Measurements from ENCODE around the gene MRPL43.
"Not testable (repeated sequence)": the region's sequence is repeated elsewhere in the genome, so short reads cannot be mapped to it uniquely, and the experiment has no call there.

MRPL43 gene

GRCh38 chr10:100986952-100987684 lies at the start of gene MRPL43, which contains the start of gene TWNK:
Gene MRPL43 (minus strand): TSS chr10:100987497. CDS start chr10:100987443, 54 bp downstream.
Gene TWNK (plus strand): TSS chr10:100987543. CDS start chr10:100988211, 668 bp downstream.
- Histone ChIP-seq H3K4me1 (ENCODE audit: insufficient read depth, insufficient read length) (peaks cover 6% of the 10 kb centered on the region), H3K36me3 (ENCODE audit: insufficient read depth, insufficient read length, low read length) (peaks cover 57% of the 10 kb centered on the region), H3K4me3 (ENCODE audit: insufficient read length, low read depth) (peak within 1 kb of the TSS; percentile 97), H3K9ac (ENCODE audit: insufficient read length, low read depth) (peak within 1 kb of the TSS; percentile 98), H3K27me3 (ENCODE audit: insufficient read depth, insufficient read length) (no peaks in the 10 kb centered on the region), H3K9me3 (ENCODE audit: insufficient read depth, low read length) (no peaks in the 10 kb centered on the region)
- DNase-seq (ENCODE audit: low read depth, low spot score), result peak; percentile 66
- no peak for TF ChIP-seq YY1 (IDR thresholded peaks at IDR 0.05; ENCODE audit: insufficient read depth, insufficient read length)
- no peak for TF ChIP-seq ZNF274 (IDR thresholded peaks at IDR 0.05; ENCODE audit: low read depth, low read length)
- no peak for TF ChIP-seq SUZ12 (IDR thresholded peaks at IDR 0.05; ENCODE audit: extremely low read depth, insufficient read depth, insufficient read length)

DNA sequence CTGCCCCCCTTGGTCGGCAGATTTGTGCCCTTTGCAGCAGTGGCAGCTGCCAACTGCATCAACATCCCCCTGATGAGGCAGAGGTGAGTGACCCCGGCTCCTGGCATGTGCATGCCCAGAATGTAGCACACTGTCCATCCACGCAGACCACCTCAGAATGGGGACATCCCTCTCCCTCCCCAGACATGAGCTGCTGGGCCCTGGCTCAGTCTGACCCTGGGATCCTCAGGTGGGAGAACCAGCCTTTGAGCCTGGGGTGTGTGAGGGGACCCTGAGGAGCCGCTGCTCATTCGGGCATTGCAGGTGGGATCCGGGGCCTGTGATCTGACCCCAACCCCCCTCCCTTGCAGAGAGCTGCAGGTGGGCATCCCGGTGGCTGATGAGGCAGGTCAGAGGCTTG lies 49.4 kb upstream of the MRPL43 start:
- Histone ChIP-seq H3K4me1 (ENCODE audit: insufficient read depth, insufficient read length) (peaks cover 2% of the 10 kb centered on the region), H3K9me3 (ENCODE audit: insufficient read depth, low read length) (no peaks in the 10 kb centered on the region), H3K4me3 (ENCODE audit: insufficient read length, low read depth) (no peak overlapping the region), H3K27me3 (ENCODE audit: insufficient read depth, insufficient read length) (no peaks in the 10 kb centered on the region), H3K9ac (ENCODE audit: insufficient read length, low read depth) (no peak overlapping the region), H3K36me3 (ENCODE audit: insufficient read depth, insufficient read length, low read length) (peaks cover 33% of the 10 kb centered on the region)
- no peak for TF ChIP-seq ZNF274 (IDR thresholded peaks at IDR 0.05; ENCODE audit: low read depth, low read length)
- TF ChIP-seq SUZ12 (IDR thresholded peaks at IDR 0.05; ENCODE audit: extremely low read depth, insufficient read depth, insufficient read length), result no peak
- no peak for TF ChIP-seq YY1 (IDR thresholded peaks at IDR 0.05; ENCODE audit: insufficient read depth, insufficient read length)
- DNase-seq (ENCODE audit: low read depth, low spot score), result no peak

DNA sequence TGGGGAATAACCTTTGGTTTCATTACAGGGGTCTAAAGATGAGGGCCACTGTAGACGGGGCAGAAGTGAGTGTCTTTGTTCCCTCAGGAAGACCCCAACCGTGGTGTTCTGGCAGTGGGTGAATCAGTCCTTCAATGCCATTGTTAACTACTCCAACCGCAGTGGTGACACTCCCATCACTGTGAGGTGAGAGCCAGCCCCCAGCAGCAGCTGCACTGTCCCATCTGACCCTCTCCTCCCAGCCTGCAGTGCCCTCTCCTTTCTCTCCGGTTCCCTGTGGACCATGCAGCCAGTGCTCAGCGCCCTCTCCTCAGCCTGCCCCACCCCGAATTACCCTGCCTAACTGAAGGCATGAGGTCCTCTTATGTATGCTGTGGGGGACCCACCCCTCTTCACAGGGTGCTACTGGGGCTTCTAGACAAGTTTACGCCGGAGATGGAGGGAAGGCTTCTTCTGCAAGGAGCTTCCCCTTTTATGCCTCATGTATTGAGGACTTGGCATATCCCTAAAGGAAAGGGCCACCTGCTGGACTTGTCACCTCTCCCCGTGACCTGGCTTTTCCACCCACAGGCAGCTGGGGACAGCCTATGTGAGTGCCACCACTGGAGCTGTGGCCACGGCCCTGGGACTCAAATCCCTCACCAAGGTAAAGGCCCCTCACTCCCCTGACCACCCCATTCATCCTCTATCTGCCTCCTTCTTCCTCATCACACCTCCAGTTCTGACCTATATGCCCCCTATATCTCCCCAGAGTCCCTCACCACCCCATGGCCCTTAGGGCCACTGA lies 48.8 kb upstream of the MRPL43 start:
- Histone ChIP-seq H3K9me3 (ENCODE audit: insufficient read depth, low read length) (no peaks in the 10 kb centered on the region), H3K36me3 (ENCODE audit: insufficient read depth, insufficient read length, low read length) (peaks cover 33% of the 10 kb centered on the region), H3K4me1 (ENCODE audit: insufficient read depth, insufficient read length) (peaks cover 2% of the 10 kb centered on the region), H3K9ac (ENCODE audit: insufficient read length, low read depth) (no peak overlapping the region), H3K27me3 (ENCODE audit: insufficient read depth, insufficient read length) (no peaks in the 10 kb centered on the region), H3K4me3 (ENCODE audit: insufficient read length, low read depth) (no peak overlapping the region)
- no peak for DNase-seq (ENCODE audit: low read depth, low spot score)
- TF ChIP-seq SUZ12 (IDR thresholded peaks at IDR 0.05; ENCODE audit: extremely low read depth, insufficient read depth, insufficient read length) (no peak), YY1 (IDR thresholded peaks at IDR 0.05; ENCODE audit: insufficient read depth, insufficient read length) (no peak), ZNF274 (IDR thresholded peaks at IDR 0.05; ENCODE audit: low read depth, low read length) (no peak)

DNA sequence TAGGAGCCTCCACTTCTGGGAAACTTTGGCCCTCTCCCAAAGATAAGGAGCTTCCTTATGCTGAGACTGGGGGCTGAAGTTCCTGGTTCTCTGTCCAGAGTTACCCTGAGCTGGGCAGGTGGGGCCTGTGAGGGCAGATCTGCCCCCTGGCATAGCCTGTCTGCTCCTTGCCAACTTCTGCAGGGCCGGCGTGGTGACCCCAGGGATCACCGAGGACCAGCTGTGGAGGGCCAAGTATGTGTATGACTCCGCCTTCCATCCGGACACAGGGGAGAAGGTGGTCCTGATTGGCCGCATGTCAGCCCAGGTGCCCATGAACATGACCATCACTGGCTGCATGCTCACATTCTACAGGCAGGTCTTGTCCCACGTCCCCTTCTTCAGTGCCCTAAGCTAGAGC lies 48.0 kb upstream of the MRPL43 start:
- Histone ChIP-seq H3K36me3 (ENCODE audit: insufficient read depth, insufficient read length, low read length) (peaks cover 33% of the 10 kb centered on the region), H3K9ac (ENCODE audit: insufficient read length, low read depth) (no peak overlapping the region), H3K4me3 (ENCODE audit: insufficient read length, low read depth) (no peak overlapping the region), H3K4me1 (ENCODE audit: insufficient read depth, insufficient read length) (peaks cover 2% of the 10 kb centered on the region), H3K9me3 (ENCODE audit: insufficient read depth, low read length) (no peaks in the 10 kb centered on the region), H3K27me3 (ENCODE audit: insufficient read depth, insufficient read length) (no peaks in the 10 kb centered on the region)
- TF ChIP-seq YY1 (IDR thresholded peaks at IDR 0.05; ENCODE audit: insufficient read depth, insufficient read length), result no peak
- TF ChIP-seq SUZ12 (IDR thresholded peaks at IDR 0.05; ENCODE audit: extremely low read depth, insufficient read depth, insufficient read length), result no peak
- no peak for TF ChIP-seq ZNF274 (IDR thresholded peaks at IDR 0.05; ENCODE audit: low read depth, low read length)
- DNase-seq (ENCODE audit: low read depth, low spot score), result no peak

- not testable (repeated sequence) for H3K9ac ChIP-seq (ENCODE audit: insufficient read length, low read depth); H3K4me1 ChIP-seq (ENCODE audit: insufficient read depth, insufficient read length); H3K27me3 ChIP-seq (ENCODE audit: insufficient read depth, insufficient read length); H3K9me3 ChIP-seq (ENCODE audit: insufficient read depth, low read length); DNase-seq (ENCODE audit: low read depth, low spot score); H3K4me3 ChIP-seq (ENCODE audit: insufficient read length, low read depth)
- H3K36me3 ChIP-seq (ENCODE audit: insufficient read depth, insufficient read length, low read length), result peaks cover 33% of the 10 kb centered on the region
These were observed 47.1 kb upstream of the MRPL43 start for GRCh38 chr10:101034404-101034803.

DNA sequence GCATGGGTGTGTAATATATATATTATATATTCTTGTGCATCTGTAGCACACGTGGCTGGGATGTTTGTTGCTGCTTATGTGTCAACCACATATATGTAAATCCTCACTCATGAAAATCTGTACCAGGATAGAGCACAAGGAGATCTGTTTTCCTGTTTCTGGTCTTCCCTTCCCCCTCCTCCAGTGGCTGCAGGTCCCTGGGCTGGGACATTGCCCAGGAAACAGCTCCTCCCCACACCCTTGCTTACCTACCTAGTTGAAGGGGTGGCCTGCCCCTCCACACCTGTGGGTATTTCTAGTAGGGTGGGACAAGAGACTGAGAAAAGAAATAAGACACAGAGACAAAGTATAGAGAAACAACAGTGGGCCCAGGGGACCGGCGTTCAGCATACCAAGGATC lies 46.0 kb upstream of the MRPL43 start:
- H3K36me3 ChIP-seq (ENCODE audit: insufficient read depth, insufficient read length, low read length), result peaks cover 33% of the 10 kb centered on the region
- TF ChIP-seq SUZ12 (IDR thresholded peaks at IDR 0.05; ENCODE audit: extremely low read depth, insufficient read depth, insufficient read length) (no peak), ZNF274 (IDR thresholded peaks at IDR 0.05; ENCODE audit: low read depth, low read length) (no peak), YY1 (IDR thresholded peaks at IDR 0.05; ENCODE audit: insufficient read depth, insufficient read length) (no peak)
- H3K4me3 ChIP-seq (ENCODE audit: insufficient read length, low read depth), result no peak overlapping the region
- no peak overlapping the region for H3K9ac ChIP-seq (ENCODE audit: insufficient read length, low read depth)
- H3K27me3 ChIP-seq (ENCODE audit: insufficient read depth, insufficient read length), result no peaks in the 10 kb centered on the region
- DNase-seq (ENCODE audit: low read depth, low spot score), result no peak
- H3K4me1 ChIP-seq (ENCODE audit: insufficient read depth, insufficient read length), result peaks cover 6% of the 10 kb centered on the region
- no peaks in the 10 kb centered on the region for H3K9me3 ChIP-seq (ENCODE audit: insufficient read depth, low read length)

DNA sequence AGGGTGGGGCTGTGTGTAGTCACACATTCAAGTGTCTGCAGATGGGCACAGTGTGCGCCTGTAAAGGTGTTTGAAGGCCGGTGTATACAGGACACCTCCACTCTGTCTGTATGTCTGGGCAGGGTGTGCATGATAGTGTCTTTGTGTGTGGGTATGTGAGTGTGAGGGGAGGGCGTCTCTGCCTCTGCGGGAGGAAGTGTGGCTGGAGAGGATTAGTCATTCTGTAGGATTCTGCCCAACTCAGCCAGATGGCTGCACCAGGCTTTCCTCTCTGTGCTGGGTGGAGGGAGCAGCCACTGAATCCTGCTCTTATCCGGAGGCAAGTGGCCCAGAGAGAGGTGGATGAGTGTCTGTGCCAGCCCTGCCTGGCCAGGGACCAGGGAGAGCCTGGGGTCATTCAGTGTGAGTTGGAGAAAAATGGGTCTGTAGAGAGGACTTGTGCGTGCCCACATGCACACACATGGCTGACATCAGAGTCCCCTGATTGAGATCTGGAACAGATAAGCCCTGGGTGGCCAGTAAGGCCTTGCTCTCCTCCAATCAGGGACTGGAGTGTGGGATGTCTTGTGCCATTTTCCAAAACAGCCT lies 45.4 kb upstream of the MRPL43 start:
- DNase-seq (ENCODE audit: low read depth, low spot score), result no peak
- H3K36me3 ChIP-seq (ENCODE audit: insufficient read depth, insufficient read length, low read length), result peaks cover 30% of the 10 kb centered on the region
- TF ChIP-seq ZNF274 (IDR thresholded peaks at IDR 0.05; ENCODE audit: low read depth, low read length), result no peak
- no peak for TF ChIP-seq YY1 (IDR thresholded peaks at IDR 0.05; ENCODE audit: insufficient read depth, insufficient read length)
- TF ChIP-seq SUZ12 (IDR thresholded peaks at IDR 0.05; ENCODE audit: extremely low read depth, insufficient read depth, insufficient read length), result no peak
- H3K4me1 ChIP-seq (ENCODE audit: insufficient read depth, insufficient read length), result peaks cover 6% of the 10 kb centered on the region
- peak overlapping the region; percentile 74 for H3K9ac ChIP-seq (ENCODE audit: insufficient read length, low read depth)
- no peaks in the 10 kb centered on the region for H3K27me3 ChIP-seq (ENCODE audit: insufficient read depth, insufficient read length)
- peak overlapping the region; percentile 62 for H3K4me3 ChIP-seq (ENCODE audit: insufficient read length, low read depth)
- no peaks in the 10 kb centered on the region for H3K9me3 ChIP-seq (ENCODE audit: insufficient read depth, low read length)
